ENCODE data around the gene ITPKB.

The ITPKB gene

GRCh38 chr1:226637147-226637935 lies 101.7 kb downstream of the ITPKB start:
- no peak for DNase-seq (ENCODE audit: low spot score)

GRCh38 chr1:226636847-226637096 lies 102.3 kb downstream of the ITPKB start:
- no peak for DNase-seq (ENCODE audit: low spot score)

- peak; percentile 36 for DNase-seq (ENCODE audit: low spot score)
Observed at GRCh38 chr1:226635456-226635941, 103.6 kb downstream of the ITPKB start.

GRCh38 chr1:226634611-226635246 lies 104.4 kb downstream of the ITPKB start:
- no peak for DNase-seq (ENCODE audit: low spot score)

GRCh38 chr1:226634166-226634588 lies 104.9 kb downstream of the ITPKB start:
- DNase-seq (ENCODE audit: low spot score), result peak; percentile 78

- no peak for DNase-seq (ENCODE audit: low spot score)
Observed at GRCh38 chr1:226633541-226634165, 105.4 kb downstream of the ITPKB start.

- no peak for DNase-seq (ENCODE audit: low spot score)
Observed at GRCh38 chr1:226632922-226633351, 106.1 kb downstream of the ITPKB start.

- DNase-seq (ENCODE audit: low spot score), result no peak
Observed at GRCh38 chr1:226632169-226632879, 106.8 kb downstream of the ITPKB start.

GRCh38 chr1:226631229-226632000 lies 107.7 kb downstream of the ITPKB start:
- no peak for DNase-seq (ENCODE audit: low spot score)

- DNase-seq (ENCODE audit: low spot score), result no peak
Observed at GRCh38 chr1:226630592-226630991, 108.5 kb downstream of the ITPKB start.

- no peak for DNase-seq (ENCODE audit: low spot score)
Observed at GRCh38 chr1:226629896-226630550, 109.1 kb downstream of the ITPKB start.

- DNase-seq (ENCODE audit: low spot score), result no peak
Observed at GRCh38 chr1:226629210-226629895, 109.7 kb downstream of the ITPKB start.

GRCh38 chr1:226628612-226629155 lies 110.4 kb downstream of the ITPKB start:
- no peak for DNase-seq (ENCODE audit: low spot score)

GRCh38 chr1:226627924-226628611 lies 111.0 kb downstream of the ITPKB start:
- DNase-seq (ENCODE audit: low spot score), result no peak

- DNase-seq (ENCODE audit: low spot score), result no peak
Observed at GRCh38 chr1:226627050-226627755, 111.9 kb downstream of the ITPKB start.

- DNase-seq (ENCODE audit: low spot score), result peak; percentile 87
Observed at GRCh38 chr1:226626577-226626956, 112.5 kb downstream of the ITPKB start.

- DNase-seq (ENCODE audit: low spot score), result no peak
Observed at GRCh38 chr1:226625832-226626576, 113.1 kb downstream of the ITPKB start.

GRCh38 chr1:226625326-226625725 lies 113.8 kb downstream of the ITPKB start:
- no peak for DNase-seq (ENCODE audit: low spot score)
